IMR-90 (cell line): ENCODE results near the gene PRCP. TPM values are rescaled to one million over a fixed set of nuclear protein-coding genes. Genes with fewer than 3 reads are reported as not detected.

Experiments
- ATAC-seq: fragments of 200-7000 bp; cut with Tn5 transposase; 2 replicates; pipeline ENCODE4 v1.9.1; 2020; ENCODE audit warnings: low read depth, mild to moderate bottlenecking, moderate library complexity
- BruUV-seq: library from RNA; stranded (reverse); fragments of 400-500 nt; replicated peaks from 2 replicates; lab custom pipeline; 2021; lab: Mats Ljungman, UMichigan
- CTCF ChIA-PET: fragments of 300-600 bp; formaldehyde crosslinking; extraction: SDS; loops from one replicate; lab custom pipeline; 2021; ENCODE audit warnings: antibody characterized with exemption; lab: Yijun Ruan, JAX
- POLR2A ChIA-PET: fragments of 300-600 bp; sonication (Branson Sonifier 250); formaldehyde crosslinking; loops from one replicate; lab custom pipeline; 2022; ENCODE audit warnings: antibody characterized with exemption; ENCODE audit not compliant: unreplicated experiment; lab: Charles Lee
- DNase-seq: peaks from one replicate; pipeline ENCODE4 v3.0.0; 2013
- H2AFZ ChIP-seq: replicated peaks from 2 replicates; pipeline ENCODE3; 2013; ENCODE audit warnings: low read length, mild to moderate bottlenecking; ENCODE audit not compliant: poor library complexity
- H2AK5ac ChIP-seq: 2 replicates; pipeline ENCODE4 v1.6.1; 2013; ENCODE audit warnings: low read depth, low read length, inconsistent platforms
- H2AK9ac ChIP-seq: replicated peaks from 2 replicates; pipeline ENCODE3; 2013; ENCODE audit warnings: mild to moderate bottlenecking, low read depth, low read length, moderate library complexity; ENCODE audit not compliant: poor library complexity
- H2BK120ac ChIP-seq: 2 replicates; pipeline ENCODE4 v1.6.1; 2013; ENCODE audit warnings: low read depth, low read length, inconsistent platforms
- H2BK15ac ChIP-seq: 3 replicates; pipeline ENCODE4 v1.6.1; 2013; ENCODE audit warnings: low read depth, low read length, inconsistent platforms
- H2BK20ac ChIP-seq: 2 replicates; pipeline ENCODE4 v1.6.1; 2013; ENCODE audit warnings: low read depth, mild to moderate bottlenecking, inconsistent platforms, low read length, moderate library complexity
- H2BK5ac ChIP-seq: 2 replicates; pipeline ENCODE4 v1.6.1; 2013; ENCODE audit warnings: mild to moderate bottlenecking, low read depth, low read length, inconsistent platforms; ENCODE audit not compliant: poor library complexity, severe bottlenecking
- H3K14ac ChIP-seq: replicated peaks from 2 replicates; pipeline ENCODE4 v1.6.1; 2013; ENCODE audit warnings: low read depth, low read length, inconsistent platforms
- H3K18ac ChIP-seq: 2 replicates; pipeline ENCODE4 v1.6.1; 2013; ENCODE audit warnings: low read depth, low read length, control low read depth
- H3K23ac ChIP-seq: 2 replicates; pipeline ENCODE4 v1.6.1; 2013; ENCODE audit warnings: low read depth, low read length, inconsistent platforms
- H3K27ac ChIP-seq: 2 replicates; pipeline ENCODE4 v1.5.1; 2013; ENCODE audit warnings: mild to moderate bottlenecking, control low read depth, low read length; ENCODE audit not compliant: insufficient read depth
- H3K27me3 ChIP-seq: 2 replicates; pipeline ENCODE4 v1.6.1; 2013; ENCODE audit warnings: low read length; ENCODE audit not compliant: control insufficient read depth, insufficient read depth
- H3K36me3 ChIP-seq: 2 replicates; pipeline ENCODE4 v1.6.1; 2013; ENCODE audit warnings: low read length, mixed read lengths; ENCODE audit not compliant: control insufficient read depth, insufficient read depth
- H3K4ac ChIP-seq: 2 replicates; pipeline ENCODE4 v1.6.1; 2013; ENCODE audit warnings: low read depth, low read length, inconsistent platforms
- H3K4me1 ChIP-seq: 2 replicates; pipeline ENCODE4 v1.6.1; 2013; ENCODE audit warnings: low read length, mixed read lengths; ENCODE audit not compliant: control insufficient read depth, insufficient read depth
- H3K4me2 ChIP-seq: 2 replicates; pipeline ENCODE4 v1.6.1; 2013; ENCODE audit warnings: low read depth, mild to moderate bottlenecking, control low read depth, low read length, moderate library complexity
- H3K4me3 ChIP-seq: 2 replicates; pipeline ENCODE4 v1.5.1; 2013; ENCODE audit warnings: low read depth, mild to moderate bottlenecking, control low read depth, low read length, moderate library complexity; ENCODE audit not compliant: insufficient read depth
- H3K56ac ChIP-seq: 2 replicates; pipeline ENCODE4 v1.6.1; 2013; ENCODE audit warnings: low read length, inconsistent platforms; ENCODE audit not compliant: insufficient read depth; ENCODE audit errors: extremely low read depth
- H3K79me1 ChIP-seq, 2 experiments: 2 replicates each; pipeline ENCODE4 v1.6.1; 2013; ENCODE audit warnings: low read length in 2 of 2, inconsistent platforms in 1 of 2, low read depth in 1 of 2
- H3K9ac ChIP-seq: 2 replicates; pipeline ENCODE4 v1.6.1; 2013; ENCODE audit warnings: low read depth, low read length, control low read depth
- H3K9me1 ChIP-seq: 2 replicates; pipeline ENCODE4 v1.6.1; 2013; ENCODE audit warnings: low read length, inconsistent platforms; ENCODE audit not compliant: insufficient read depth
- H3K9me3 ChIP-seq: 2 replicates; pipeline ENCODE4 v1.6.1; 2013; ENCODE audit warnings: low read length; ENCODE audit not compliant: control insufficient read depth, insufficient read depth
- H4K20me1 ChIP-seq: 2 replicates; pipeline ENCODE4 v1.6.1; 2013; ENCODE audit warnings: low read length, inconsistent platforms; ENCODE audit not compliant: insufficient read depth
- H4K5ac ChIP-seq: 2 replicates; pipeline ENCODE4 v1.6.1; 2013; ENCODE audit warnings: mild to moderate bottlenecking, low read depth, low read length, control low read depth
- H4K8ac ChIP-seq, 2 experiments: 2 replicates each; pipeline ENCODE4 v1.6.1; 2013; ENCODE audit warnings: low read depth in 2 of 2, low read length in 2 of 2, control low read depth in 1 of 2, inconsistent platforms in 1 of 2
- H4K91ac ChIP-seq: 2 replicates; pipeline ENCODE4 v1.6.1; 2013; ENCODE audit warnings: low read depth, low read length, inconsistent platforms; ENCODE audit not compliant: insufficient read depth
- BHLHE40 ChIP-seq: fragments of 150-350 bp; IDR thresholded peaks from 2 replicates; pipeline ENCODE4 v1.6.1; 2016; ENCODE audit warnings: mild to moderate bottlenecking, low read depth, low read length
- CEBPB ChIP-seq: IDR thresholded peaks from 2 replicates; pipeline ENCODE4 v1.6.1; 2012; ENCODE audit warnings: low read depth, low read length, improper control_type of control experiment
- CHD1 ChIP-seq: IDR thresholded peaks from 2 replicates; pipeline ENCODE4 v1.6.1; 2012; ENCODE audit warnings: low read depth, low read length, improper control_type of control experiment
- CTCF ChIP-seq: conservative IDR thresholded peaks from 2 replicates; pipeline ENCODE4 v1.5.1; 2012; ENCODE audit warnings: mild to moderate bottlenecking, low read depth, low read length, improper control_type of control experiment
- ELK1 ChIP-seq: fragments of 150-350 bp; IDR thresholded peaks from 2 replicates; pipeline ENCODE4 v1.6.1; 2016; ENCODE audit warnings: low read depth, mild to moderate bottlenecking, low read length, moderate library complexity, borderline replicate concordance
- FOS ChIP-seq: fragments of 150-350 bp; IDR thresholded peaks from 2 replicates; pipeline ENCODE4 v1.6.1; 2016; ENCODE audit warnings: low read depth, low read length
- MAFK ChIP-seq: IDR thresholded peaks from 2 replicates; pipeline ENCODE4 v1.6.1; 2012; ENCODE audit warnings: low read depth, low read length, improper control_type of control experiment
- MAZ ChIP-seq: IDR thresholded peaks from 2 replicates; pipeline ENCODE4 v1.6.1; 2012; ENCODE audit warnings: low read depth, mild to moderate bottlenecking, low read length, improper control_type of control experiment, moderate library complexity, borderline replicate concordance
- MXI1 ChIP-seq: IDR thresholded peaks from 2 replicates; pipeline ENCODE4 v1.6.1; 2012; ENCODE audit warnings: low read depth, mild to moderate bottlenecking, low read length, moderate library complexity, borderline replicate concordance
- NFE2L2 ChIP-seq: fragments of 150-350 bp; IDR thresholded peaks from 2 replicates; pipeline ENCODE4 v1.6.1; 2016; ENCODE audit warnings: low read depth, mild to moderate bottlenecking, low read length
- POLR2A ChIP-seq: IDR thresholded peaks from 2 replicates; pipeline ENCODE4 v1.6.1; 2012; ENCODE audit warnings: mild to moderate bottlenecking, low read depth, low read length
- RAD21 ChIP-seq: IDR thresholded peaks from 2 replicates; pipeline ENCODE4 v1.6.1; 2012; ENCODE audit warnings: low read length, improper control_type of control experiment
- RCOR1 ChIP-seq: IDR thresholded peaks from 2 replicates; pipeline ENCODE4 v1.6.1; 2012; ENCODE audit warnings: mild to moderate bottlenecking, low read length, improper control_type of control experiment; ENCODE audit not compliant: insufficient replicate concordance
- RFX5 ChIP-seq: IDR thresholded peaks from 2 replicates; pipeline ENCODE4 v1.8.0; 2012; ENCODE audit warnings: low read depth, mild to moderate bottlenecking, low read length, moderate library complexity
- SMC3 ChIP-seq: fragments of 150-350 bp; IDR thresholded peaks from 2 replicates; pipeline ENCODE4 v1.6.1; 2016; ENCODE audit warnings: low read depth, mild to moderate bottlenecking, antibody characterized with exemption, low read length, moderate library complexity
- USF2 ChIP-seq: fragments of 150-350 bp; IDR thresholded peaks from 2 replicates; pipeline ENCODE4 v1.6.1; 2017; ENCODE audit warnings: mild to moderate bottlenecking, antibody characterized with exemption, low read length, low read depth
- WGBS, 2 experiments: methylation state at CpG; one replicate each; pipeline versions ENCODE4 v1.1.5 to v1.1.7; 2013; ENCODE audit warnings: missing lambda C conversion rate in 2 of 2; ENCODE audit not compliant: insufficient read length in 1 of 2; ENCODE audit errors: extremely low coverage in 2 of 2; 5-methylcytosine and 5-hydroxymethylcytosine counted together
- dilution Hi-C: fragments of 300-500 bp; cut with HindIII; formaldehyde crosslinking; loops from one replicate; pipeline ENCODE4 v1.14.3; 2018; ENCODE audit warnings: low sequenced_read_pairs; ENCODE audit not compliant: unreplicated experiment
- in situ Hi-C: fragments of 300-500 bp; cut with MboI; formaldehyde crosslinking; loops from 3 replicates; pipeline ENCODE4 v1.14.3; 2019; ENCODE audit warnings: low sequenced_read_pairs, inconsistent platforms, mixed read lengths
- intact Hi-C: fragments of 100-400 bp; cut with micrococcal nuclease; formaldehyde crosslinking; loops from 2 replicates; pipeline ENCODE4 v1.10.0; 2022
- polyA plus RNA-seq, 3 experiments: library from polyadenylated mRNA; depleted of rRNA; stranded (reverse); fragments of >200 nt; gene quantifications; 2 replicates each; pipeline ENCODE4 v1.2.3, GENCODE V29; 2012; ENCODE audit warnings: low replicate concordance in 1 of 3
- total RNA-seq: library from RNA; depleted of rRNA; stranded (reverse); fragments of >200 nt; gene quantifications from 2 replicates; pipeline ENCODE4 v1.2.3, GENCODE V29; 2012

The PRCP gene
- total and polyA plus RNA-seq, 2 of the 4 experiments (the other 2 are of a cell fraction) = 31.7 to 64.9 TPM

- Histone ChIP-seq H4K5ac (no peak overlapping the region), H2AK5ac (no peak overlapping the region), H2BK20ac (no peak overlapping the region), H2BK120ac (no peak overlapping the region), H3K56ac (no peak overlapping the region), H3K27me3 (peaks cover 6% of the 10 kb centered on the region; the same call in 1 of the 2 replicates), H3K9ac (no peak overlapping the region), H4K20me1 (no peaks in the 10 kb centered on the region), H3K4me1 (no peaks in the 10 kb centered on the region), H3K4ac (no peak overlapping the region), H2AK9ac (no peak overlapping the region), H3K4me2 (no peak overlapping the region), H3K4me3 (no peak overlapping the region), H4K8ac (no peak overlapping the region), H2BK15ac (no peak overlapping the region), H2BK5ac (no peak overlapping the region), H3K79me1 (no peaks in the 10 kb centered on the region), H3K27ac (no peak overlapping the region), H2AFZ (no peak overlapping the region), H3K18ac (no peak overlapping the region), H3K9me3 (no peaks in the 10 kb centered on the region), H3K36me3 (no peaks in the 10 kb centered on the region), H4K91ac (no peak overlapping the region), H3K9me1 (no peaks in the 10 kb centered on the region), H3K23ac (no peak overlapping the region), H3K14ac (no peak overlapping the region)
- dilution Hi-C loops (no loop called here), in situ Hi-C loops (no loop called here), intact Hi-C loops (no loop called here)
- ChIA-PET CTCF (interaction anchor here (1.7 kb wide), 1 partner anchor 12 kb away, joined by 7 read pairs; no protein-coding TSS in a partner anchor), POLR2A (no interaction called here)
- no CpG with 5 or more reads among the region's 4 CpGs for WGBS, 2 experiments
- no TSS peak for BruUV-seq
- TF ChIP-seq FOS (no peak), MXI1 (no peak), BHLHE40 (no peak), CEBPB (no peak), SMC3 (no peak), CTCF (no peak), RCOR1 (no peak), MAFK (no peak), MAZ (no peak), USF2 (no peak), POLR2A (no peak), RAD21 (no peak), CHD1 (no peak), RFX5 (no peak), ELK1 (no peak), NFE2L2 (no peak)
- ATAC-seq (no peak), DNase-seq (no peak)
These were observed 112.2 kb downstream of the PRCP start for GRCh38 chr11:82787981-82788380.
